CD14-positive monocyte (primary cell): Measurements from ENCODE around the gene ADAMTS7. TPM values are rescaled to one million over a fixed set of nuclear protein-coding genes. Genes with fewer than 3 reads are reported as not detected.

Source experiments
- DNase-seq, 3 donors: peaks; one replicate each; pipeline ENCODE4 v3.0.0-alpha.2; 2011 to 2022
- H2AFZ ChIP-seq: 2 replicates; pipeline ENCODE4 v1.6.0; 2012; ENCODE audit warnings: mild to moderate bottlenecking, low read depth, low read length, inconsistent platforms; ENCODE audit not compliant: insufficient read depth, poor library complexity, severe bottlenecking
- H3K27ac ChIP-seq, 2 donors: 1 replicate in 1 of 2; 2 replicates in 1 of 2; pipeline ENCODE4 v1.5.1; 2012 to 2013; ENCODE audit warnings: low read length in 2 of 2, control low read depth in 1 of 2, inconsistent platforms in 1 of 2, low read depth in 1 of 2, mild to moderate bottlenecking in 1 of 2
- H3K27me3 ChIP-seq, 2 donors: one replicate each; pipeline versions ENCODE4 v1.6.0 to v1.6.1; 2011 to 2013; ENCODE audit warnings: low read length in 2 of 2; ENCODE audit not compliant: control insufficient read depth in 2 of 2, insufficient read depth in 2 of 2
- H3K36me3 ChIP-seq, 2 donors: replicated peaks in 1 of 2; 1 replicate in 1 of 2; 2 replicates in 1 of 2; pipeline versions ENCODE4 v1.5.1 to v1.6.1; 2012 to 2013; ENCODE audit warnings: low read length in 2 of 2, control low read depth in 1 of 2, inconsistent platforms in 1 of 2, mild to moderate bottlenecking in 1 of 2; ENCODE audit not compliant: insufficient read depth in 2 of 2, control insufficient read depth in 1 of 2
- H3K4me1 ChIP-seq, 2 donors: 1 replicate in 1 of 2; 2 replicates in 1 of 2; pipeline versions ENCODE4 v1.5.1 to v1.6.1; 2012 to 2013; ENCODE audit warnings: low read length in 2 of 2, control low read depth in 1 of 2, inconsistent platforms in 1 of 2, mild to moderate bottlenecking in 1 of 2, moderate library complexity in 1 of 2; ENCODE audit not compliant: insufficient read depth in 2 of 2, control insufficient read depth in 1 of 2
- H3K4me2 ChIP-seq: replicated peaks from 2 replicates; pipeline ENCODE3; 2012; ENCODE audit warnings: low read length, moderate library complexity, mild to moderate bottlenecking; ENCODE audit not compliant: poor library complexity, severe bottlenecking; ENCODE audit errors: extremely low read depth
- H3K4me3 ChIP-seq, 3 experiments: fragments of 200-600 bp in 1 of 3; sonication (generic) in 1 of 3; replicated peaks in 1 of 3; 1 replicate in 2 of 3; 2 replicates in 1 of 3; pipeline ENCODE4 v1.5.1; 2011 to 2013; ENCODE audit warnings: low read length in 3 of 3, mild to moderate bottlenecking in 3 of 3, control low read depth in 2 of 3, low read depth in 2 of 3, inconsistent platforms in 1 of 3, moderate library complexity in 1 of 3
- H3K79me2 ChIP-seq: 2 replicates; pipeline ENCODE4 v1.6.0; 2012; ENCODE audit warnings: mild to moderate bottlenecking, control low read depth, inconsistent platforms, low read length, moderate library complexity; ENCODE audit not compliant: insufficient read depth
- H3K9ac ChIP-seq: 2 replicates; pipeline ENCODE4 v1.6.0; 2017; ENCODE audit warnings: low read length, mild to moderate bottlenecking; ENCODE audit not compliant: insufficient read depth, poor library complexity, severe bottlenecking
- H3K9me3 ChIP-seq, 2 donors: replicated peaks in 1 of 2; 1 replicate in 1 of 2; 2 replicates in 1 of 2; pipeline versions ENCODE4 v1.5.1 to v1.6.1; 2012 to 2013; ENCODE audit warnings: low read length in 2 of 2, control low read depth in 1 of 2; ENCODE audit not compliant: control insufficient read depth in 1 of 2, insufficient read depth in 1 of 2
- H4K20me1 ChIP-seq: 2 replicates; pipeline ENCODE4 v1.6.0; 2012; ENCODE audit warnings: mild to moderate bottlenecking, low read length, control low read depth, moderate library complexity; ENCODE audit not compliant: insufficient read depth
- H3K27ac Mint-ChIP-seq, 7 donors: one replicate each; pipeline ENCODE4 v1.8.0; 2020; ENCODE audit warnings: mild to moderate bottlenecking in 7 of 7, mixed read lengths in 7 of 7, moderate library complexity in 6 of 7, inconsistent platforms in 2 of 7
- H3K27me3 Mint-ChIP-seq, 3 donors: one replicate each; pipeline ENCODE4 v1.8.0; 2021 to 2022; ENCODE audit warnings: low read depth in 3 of 3, mild to moderate bottlenecking in 3 of 3, mixed read lengths in 3 of 3, moderate library complexity in 3 of 3, inconsistent platforms in 1 of 3
- H3K36me3 Mint-ChIP-seq, 2 donors: one replicate each; pipeline ENCODE4 v1.8.0; 2020; ENCODE audit warnings: mixed read lengths in 2 of 2, inconsistent platforms in 1 of 2, mild to moderate bottlenecking in 1 of 2
- H3K4me1 Mint-ChIP-seq: one replicate; pipeline ENCODE4 v1.8.0; 2020; ENCODE audit warnings: mild to moderate bottlenecking, mixed read lengths
- H3K4me3 Mint-ChIP-seq, 2 donors: one replicate each; pipeline ENCODE4 v1.8.0; 2020; ENCODE audit warnings: mild to moderate bottlenecking in 2 of 2, mixed read lengths in 2 of 2, moderate library complexity in 1 of 2
- H3K9me3 Mint-ChIP-seq, 7 donors: one replicate each; pipeline ENCODE4 v1.8.0; 2020 to 2022; ENCODE audit warnings: mixed read lengths in 7 of 7, mild to moderate bottlenecking in 6 of 7, moderate library complexity in 6 of 7, inconsistent platforms in 2 of 7
- WGBS: methylation state at CpG from one replicate; pipeline ENCODE4 v1.1.5; 2013; ENCODE audit warnings: missing lambda C conversion rate; ENCODE audit not compliant: insufficient coverage; 5-methylcytosine and 5-hydroxymethylcytosine counted together
- intact Hi-C, 2 donors: fragments of 100-400 bp; cut with micrococcal nuclease; formaldehyde crosslinking; loops; one replicate each; pipeline versions ENCODE4 v1.15.0 to v1.15.1; 2023
- polyA plus RNA-seq, 3 donors: library from polyadenylated mRNA; depleted of rRNA in 1 of 3; unstranded in 2 of 3; stranded (reverse) in 1 of 3; fragments of 300-500 nt in 2 of 3; fragments of >200 nt in 1 of 3; fragmentation: Illumina TruSeq in 2 of 3; gene quantifications; 1 replicate in 2 of 3; 2 replicates in 1 of 3; pipeline ENCODE4 v1.2.3, GENCODE V29; 2012 to 2021
- TF ChIP-seq, protein P1 (sequence below): fragments of 200-600 bp; IDR thresholded peaks from one replicate; pipeline ENCODE4 v1.8.0; 2022; ENCODE audit warnings: antibody characterized with exemption, mild to moderate bottlenecking

ADAMTS7 gene
- polyA plus RNA-seq, 3 donors, result not detected

GRCh38 chr15:78791357-78791756, 19.9 kb downstream of the ADAMTS7 start:
- Histone ChIP-seq H3K27me3 (no peaks in the 10 kb centered on the region), H3K4me3 (no peak overlapping the region), H3K79me2 (no peaks in the 10 kb centered on the region), H3K9ac (no peak overlapping the region), H3K27ac (no peak overlapping the region), H3K4me2 (no peak overlapping the region), H2AFZ (no peak overlapping the region), H3K4me1 (no peaks in the 10 kb centered on the region), H3K9me3 (no peaks in the 10 kb centered on the region), H3K36me3 (no peaks in the 10 kb centered on the region), H4K20me1 (no peaks in the 10 kb centered on the region)
- DNase-seq, result no peak
- H3K4me3 Mint-ChIP-seq, result no peak overlapping the region
- peaks cover 0 to 9% (median 4%) of the 10 kb centered on the region in 3 donors for H3K27me3 Mint-ChIP-seq
- H3K4me1 Mint-ChIP-seq, result peaks cover 4% of the 10 kb centered on the region
- TF ChIP-seq, protein P1, sequence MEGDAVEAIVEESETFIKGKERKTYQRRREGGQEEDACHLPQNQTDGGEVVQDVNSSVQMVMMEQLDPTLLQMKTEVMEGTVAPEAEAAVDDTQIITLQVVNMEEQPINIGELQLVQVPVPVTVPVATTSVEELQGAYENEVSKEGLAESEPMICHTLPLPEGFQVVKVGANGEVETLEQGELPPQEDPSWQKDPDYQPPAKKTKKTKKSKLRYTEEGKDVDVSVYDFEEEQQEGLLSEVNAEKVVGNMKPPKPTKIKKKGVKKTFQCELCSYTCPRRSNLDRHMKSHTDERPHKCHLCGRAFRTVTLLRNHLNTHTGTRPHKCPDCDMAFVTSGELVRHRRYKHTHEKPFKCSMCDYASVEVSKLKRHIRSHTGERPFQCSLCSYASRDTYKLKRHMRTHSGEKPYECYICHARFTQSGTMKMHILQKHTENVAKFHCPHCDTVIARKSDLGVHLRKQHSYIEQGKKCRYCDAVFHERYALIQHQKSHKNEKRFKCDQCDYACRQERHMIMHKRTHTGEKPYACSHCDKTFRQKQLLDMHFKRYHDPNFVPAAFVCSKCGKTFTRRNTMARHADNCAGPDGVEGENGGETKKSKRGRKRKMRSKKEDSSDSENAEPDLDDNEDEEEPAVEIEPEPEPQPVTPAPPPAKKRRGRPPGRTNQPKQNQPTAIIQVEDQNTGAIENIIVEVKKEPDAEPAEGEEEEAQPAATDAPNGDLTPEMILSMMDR, result no peak
- no peaks in the 10 kb centered on the region for H3K9me3 Mint-ChIP-seq
- no peaks in the 10 kb centered on the region for H3K36me3 Mint-ChIP-seq
- no peak overlapping the region for H3K27ac Mint-ChIP-seq
- intact Hi-C loops, result no loop called here
- WGBS, result 97% methylated on average over 4 of the region's 4 CpGs

- H3K4me3 ChIP-seq, result no peak overlapping the region
- Mint-ChIP-seq H3K4me1 (peaks cover 7% of the 10 kb centered on the region), H3K36me3 (no peaks in the 10 kb centered on the region), H3K27me3 (peaks cover 0 to 16% (median 4%) of the 10 kb centered on the region in 3 donors), H3K27ac (no peak overlapping the region), H3K9me3 (peaks cover 0 to 5% (median under 1%) of the 10 kb centered on the region in 7 donors), H3K4me3 (no peak overlapping the region)
- no peaks in the 10 kb centered on the region for H3K4me1 ChIP-seq
- no peaks in the 10 kb centered on the region for H3K27me3 ChIP-seq
- no peaks in the 10 kb centered on the region for H3K79me2 ChIP-seq
- H3K9ac ChIP-seq, result no peak overlapping the region
- no peak overlapping the region for H3K27ac ChIP-seq
- TF ChIP-seq, protein P1, result no peak
- WGBS, result 80% methylated on average over 1 of the region's 4 CpGs
- H3K36me3 ChIP-seq, result no peaks in the 10 kb centered on the region
- no peak for DNase-seq
- H3K9me3 ChIP-seq, result no peaks in the 10 kb centered on the region
- intact Hi-C loops, result no loop called here
- H2AFZ ChIP-seq, result no peak overlapping the region
- H4K20me1 ChIP-seq, result no peaks in the 10 kb centered on the region
- H3K4me2 ChIP-seq, result no peak overlapping the region
These were observed 21.2 kb downstream of the ADAMTS7 start for GRCh38 chr15:78790027-78790426.
